HG03521 (cell line): ENCODE data around the gene INSM2.

ENCODE experiments used
- ATAC-seq: cut with Tn5 transposase; IDR thresholded peaks from one replicate; pipeline ENCODE4 v1.9.1; 2021; ENCODE audit warnings: mild to moderate bottlenecking, moderate library complexity; ENCODE audit not compliant: unreplicated experiment

Gene INSM2

GRCh38 chr14:35539969-35540368 lies 6.0 kb downstream of the INSM2 start:
- no peak for ATAC-seq

- no peak for ATAC-seq
Measured at GRCh38 chr14:35543006-35543405, 9.0 kb downstream of the INSM2 start.

GRCh38 chr14:35549551-35549950 lies 15.6 kb downstream of the INSM2 start:
- ATAC-seq = no peak

DNA sequence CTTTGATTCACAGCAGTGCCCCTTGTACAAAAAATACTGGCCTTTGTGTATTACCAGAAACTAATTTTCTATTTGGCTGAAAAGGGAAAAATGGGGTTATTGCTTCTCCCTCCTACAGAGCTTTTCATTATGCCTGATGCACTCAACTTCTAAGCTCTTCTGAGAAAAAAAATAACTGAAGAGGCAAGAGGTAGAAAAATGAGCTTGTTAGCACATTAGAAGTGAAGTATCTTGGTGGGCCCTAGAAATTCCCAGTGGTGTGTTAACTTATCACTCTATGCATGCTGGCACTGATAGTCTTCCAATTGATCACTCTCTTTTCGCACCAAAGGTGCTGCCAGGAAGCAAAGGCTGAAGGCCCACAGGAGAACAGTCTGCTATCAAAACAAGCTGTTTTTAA lies 17.1 kb downstream of the INSM2 start:
- no peak for ATAC-seq

- no peak for ATAC-seq
Measured at GRCh38 chr14:35553808-35554207, 19.8 kb downstream of the INSM2 start.

DNA sequence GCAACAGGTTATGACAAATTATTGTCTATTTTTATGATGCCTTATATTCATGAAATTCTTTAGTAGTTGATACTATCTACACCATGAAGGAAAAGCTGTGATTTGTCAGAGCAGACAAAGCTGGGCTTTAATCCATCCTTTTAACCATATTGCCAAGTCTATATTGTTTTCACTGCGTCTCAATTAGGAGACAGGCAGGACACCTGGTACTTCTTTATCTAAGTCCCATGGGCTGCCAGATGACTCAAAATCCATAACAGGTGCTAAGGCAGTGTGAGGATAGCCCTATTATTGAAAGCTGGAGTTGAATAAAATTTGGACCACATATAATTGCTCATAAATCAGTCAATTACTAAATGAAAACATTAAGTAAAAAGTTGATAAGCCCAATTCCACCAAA lies 22.6 kb downstream of the INSM2 start:
- ATAC-seq = no peak

GRCh38 chr14:35557221-35557747 lies 23.3 kb downstream of the INSM2 start:
- no peak for ATAC-seq

GRCh38 chr14:35558680-35559079 lies 24.7 kb downstream of the INSM2 start:
- no peak for ATAC-seq

DNA sequence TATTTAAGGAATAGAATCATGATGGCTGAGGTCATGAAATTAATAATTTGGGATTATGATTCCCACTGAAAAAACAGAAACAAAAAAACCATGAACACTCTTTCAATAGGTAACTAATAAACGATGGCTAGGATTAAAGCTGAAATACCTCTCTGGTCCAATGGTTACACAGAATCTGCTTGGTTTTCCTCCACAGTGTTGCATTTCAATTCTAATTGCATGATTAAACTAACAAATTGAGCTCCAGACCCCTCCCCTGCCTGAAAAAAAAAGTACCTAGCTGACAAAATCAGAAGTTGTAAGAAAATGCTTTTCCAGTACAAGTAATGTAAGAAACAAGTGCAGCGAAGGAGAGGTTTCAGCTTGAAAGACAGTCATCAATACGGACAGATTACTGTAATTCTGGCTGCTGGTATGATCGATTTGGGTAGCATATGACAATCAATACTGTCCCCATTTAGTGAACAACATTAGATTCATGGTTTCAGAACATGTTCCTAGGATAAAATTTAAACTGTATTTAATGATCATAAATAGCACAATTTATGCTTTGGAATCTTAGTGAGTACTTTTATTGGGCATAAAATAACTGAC lies 32.0 kb downstream of the INSM2 start:
- ATAC-seq = no peak

- no peak for ATAC-seq
Measured at GRCh38 chr14:35571598-35571997, 37.6 kb downstream of the INSM2 start.

GRCh38 chr14:35573911-35574310 lies 39.9 kb downstream of the INSM2 start:
- no peak for ATAC-seq

GRCh38 chr14:35576260-35576659 lies 42.3 kb downstream of the INSM2 start:
- no peak for ATAC-seq

DNA sequence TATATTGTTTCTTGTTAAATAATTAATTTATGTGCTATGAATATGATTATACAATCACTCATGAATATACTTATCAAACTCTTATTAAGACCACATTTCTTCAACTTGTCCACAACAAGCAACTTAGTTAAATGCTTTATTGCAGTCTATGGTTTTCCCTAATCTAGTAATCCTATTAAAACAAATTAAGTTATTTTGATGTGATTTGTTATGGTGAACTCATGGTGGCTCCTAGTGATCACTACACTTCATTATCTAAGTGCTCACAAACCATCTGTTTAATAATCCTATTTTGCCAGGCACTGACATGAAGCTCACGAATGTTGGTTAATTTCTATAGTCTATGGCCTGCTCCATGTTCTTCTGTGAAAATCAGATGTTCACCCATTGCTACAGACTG lies 42.9 kb downstream of the INSM2 start:
- ATAC-seq = no peak

GRCh38 chr14:35578135-35578534 lies 44.2 kb downstream of the INSM2 start:
- no peak for ATAC-seq

GRCh38 chr14:35578639-35579038 lies 44.7 kb downstream of the INSM2 start:
- ATAC-seq = no peak
